NCI-H1092 (cell line): ENCODE data around the gene R3HDM2.

Experiments
- DNase-seq: peaks from one replicate; lab custom pipeline; 2025; lab: John Stamatoyannopoulos, UW

The R3HDM2 gene

GRCh38 chr12:57216014-57216911 lies 214.6 kb downstream of the R3HDM2 start, which contains the start of gene NXPH4:
TSS of gene NXPH4 (plus strand) at chr12:57216794. CDS start at chr12:57216970, 176 bp downstream.
- no peak for DNase-seq

DNA sequence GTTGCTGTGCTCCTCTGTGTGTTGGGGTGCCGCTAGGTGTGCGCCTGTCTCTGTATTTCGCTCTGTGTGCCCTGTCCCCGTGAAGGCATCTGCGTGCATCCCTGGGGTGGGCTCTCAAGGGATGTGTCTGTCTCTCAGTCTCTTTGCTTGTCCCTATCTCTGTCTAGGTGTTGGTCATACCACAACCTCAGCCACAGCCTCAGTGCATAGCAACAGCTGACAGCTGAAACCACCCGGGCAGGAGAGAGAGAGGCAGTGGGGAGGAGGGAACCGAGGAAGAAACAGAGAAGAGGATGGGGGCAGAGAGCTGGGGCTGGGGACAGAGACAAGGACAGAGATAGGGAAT lies 215.2 kb downstream of the R3HDM2 start:
- DNase-seq = no peak

GRCh38 chr12:57215065-57215464 lies 215.8 kb downstream of the R3HDM2 start:
- DNase-seq = no peak

DNA sequence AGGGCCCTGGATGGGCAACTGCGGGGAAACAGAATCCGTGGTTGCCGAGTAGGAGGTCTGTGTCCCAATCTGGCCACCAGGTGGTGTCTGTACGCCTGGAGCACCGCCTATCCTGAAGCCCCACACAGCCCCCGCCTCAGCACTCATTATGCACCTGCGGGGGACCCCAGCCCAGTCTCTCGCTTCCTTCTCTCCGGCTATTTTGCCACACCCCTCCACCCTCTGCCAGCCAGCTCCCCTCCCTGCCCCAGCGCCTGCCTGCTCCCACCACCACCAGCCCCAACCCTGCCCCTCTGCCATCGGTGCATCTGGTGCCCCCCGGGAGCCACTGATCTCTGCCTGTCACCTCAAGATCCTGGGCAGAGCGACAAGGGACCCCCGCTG lies 216.5 kb downstream of the R3HDM2 start:
- DNase-seq = peak; percentile 36

DNA sequence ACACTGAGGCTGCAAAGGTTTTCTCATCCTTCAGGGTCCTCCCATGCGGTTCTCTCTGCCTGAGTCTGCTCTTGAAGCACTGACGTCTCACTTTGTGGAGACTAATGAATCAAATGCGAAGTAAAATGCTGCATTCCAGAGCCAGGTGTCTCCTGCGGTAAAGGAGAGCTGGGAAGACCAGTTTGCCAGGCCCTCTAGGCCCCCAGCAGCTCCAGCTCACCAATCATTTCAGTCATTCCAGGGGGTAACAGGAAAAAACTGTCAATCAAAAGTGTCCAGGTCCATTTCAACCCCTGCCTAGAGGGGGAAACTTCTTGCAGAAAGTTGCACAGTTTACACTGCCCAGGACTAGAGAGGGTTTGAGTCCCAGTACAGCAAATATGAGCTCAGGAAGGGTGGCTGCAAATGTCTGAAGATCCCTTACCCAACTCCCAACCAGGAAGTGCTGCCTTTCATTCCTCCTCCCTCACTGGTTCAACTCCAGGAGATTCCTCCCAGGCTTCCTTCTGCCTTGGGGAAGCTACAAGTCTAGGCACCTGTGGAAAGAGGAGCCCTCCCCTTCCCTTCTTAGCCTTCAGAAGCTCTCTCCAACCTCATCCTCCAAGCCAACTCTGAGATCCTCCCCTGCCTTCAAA lies 217.0 kb downstream of the R3HDM2 start:
- no peak for DNase-seq

GRCh38 chr12:57213058-57213715 lies 217.7 kb downstream of the R3HDM2 start:
- DNase-seq = peak; percentile 59

DNA sequence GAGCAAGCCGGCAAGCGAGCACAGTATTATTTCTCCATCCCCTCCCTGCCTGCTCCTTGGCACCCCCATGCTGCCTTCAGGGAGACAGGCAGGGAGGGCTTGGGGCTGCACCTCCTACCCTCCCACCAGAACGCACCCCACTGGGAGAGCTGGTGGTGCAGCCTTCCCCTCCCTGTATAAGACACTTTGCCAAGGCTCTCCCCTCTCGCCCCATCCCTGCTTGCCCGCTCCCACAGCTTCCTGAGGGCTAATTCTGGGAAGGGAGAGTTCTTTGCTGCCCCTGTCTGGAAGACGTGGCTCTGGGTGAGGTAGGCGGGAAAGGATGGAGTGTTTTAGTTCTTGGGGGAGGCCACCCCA lies 218.2 kb downstream of the R3HDM2 start:
- no peak for DNase-seq

GRCh38 chr12:57211791-57212700 lies 218.8 kb downstream of the R3HDM2 start:
- DNase-seq = no peak

DNA sequence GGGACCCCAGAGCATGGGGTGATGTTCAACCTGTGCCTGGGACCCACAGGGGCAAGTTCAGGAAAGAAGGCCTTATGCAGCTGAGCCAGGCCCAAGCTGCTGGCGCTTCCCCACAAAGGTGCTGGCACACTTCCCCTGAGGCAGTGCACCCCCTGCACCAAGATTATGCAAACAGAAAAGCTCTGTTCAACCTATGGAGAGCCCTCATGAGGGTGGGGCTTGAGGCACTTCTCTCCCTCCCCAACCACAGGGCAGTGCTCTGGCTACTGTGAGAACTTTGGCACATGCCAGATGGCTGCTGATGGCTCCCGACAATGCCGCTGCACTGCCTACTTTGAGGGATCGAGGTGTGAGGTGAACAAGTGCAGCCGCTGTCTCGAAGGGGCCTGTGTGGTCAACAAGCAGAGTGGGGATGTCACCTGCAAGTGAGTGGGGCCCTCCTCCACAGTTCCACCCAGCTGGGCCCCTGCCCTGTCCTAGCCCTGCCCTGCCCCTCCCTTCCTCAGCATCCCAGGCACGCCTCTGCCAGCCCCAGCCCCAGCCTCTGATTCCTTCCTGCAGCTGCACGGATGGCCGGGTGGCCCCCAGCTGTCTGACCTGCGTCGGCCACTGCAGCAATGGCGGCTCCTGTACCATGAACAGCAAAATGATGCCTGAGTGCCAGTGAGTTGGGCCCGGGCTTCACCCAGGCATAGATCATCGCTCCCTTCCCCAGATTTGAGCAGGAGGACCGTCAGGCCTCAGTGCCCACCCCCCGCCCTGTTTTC lies 219.7 kb downstream of the R3HDM2 start:
- no peak for DNase-seq

DNA sequence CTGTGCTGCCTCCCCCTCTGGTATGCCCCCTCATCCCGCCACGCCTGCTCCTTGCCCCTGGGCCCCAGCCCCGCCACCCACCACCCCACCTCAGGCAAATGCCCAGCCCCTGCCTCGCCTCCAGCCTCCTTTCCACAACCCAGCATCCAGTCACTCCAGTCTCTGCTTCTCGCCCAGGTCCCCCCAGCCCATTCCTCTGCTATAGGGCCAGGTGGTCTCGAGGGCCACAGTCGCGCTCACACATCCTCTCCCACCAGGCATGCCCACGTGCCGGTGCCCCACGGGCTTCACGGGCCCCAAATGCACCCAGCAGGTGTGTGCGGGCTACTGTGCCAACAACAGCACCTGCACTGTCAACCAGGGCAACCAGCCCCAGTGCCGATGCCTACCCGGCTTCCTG lies 220.4 kb downstream of the R3HDM2 start:
- no peak for DNase-seq

DNA sequence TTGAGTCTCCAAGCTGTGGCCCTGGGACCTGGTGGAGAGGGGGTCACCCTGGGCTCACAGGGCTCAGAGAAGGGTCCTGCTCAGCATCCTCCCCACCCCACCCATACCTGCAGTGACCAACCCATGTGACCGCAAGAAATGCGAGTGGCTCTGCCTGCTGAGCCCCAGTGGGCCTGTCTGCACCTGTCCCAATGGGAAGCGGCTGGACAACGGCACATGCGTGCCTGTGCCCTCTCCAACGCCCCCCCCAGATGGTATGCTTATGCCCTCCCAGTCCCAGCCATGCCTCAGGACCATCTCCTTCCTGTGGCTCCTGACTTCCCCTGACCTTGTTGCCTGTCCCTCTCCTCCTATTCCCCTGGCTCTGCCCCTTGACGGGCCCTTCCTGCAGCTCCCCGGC lies 220.9 kb downstream of the R3HDM2 start:
- no peak for DNase-seq

- no peak for DNase-seq
Measured at GRCh38 chr12:57208631-57209282, 222.1 kb downstream of the R3HDM2 start.

- no peak for DNase-seq
Measured at GRCh38 chr12:57207731-57208630, 222.9 kb downstream of the R3HDM2 start.

DNA sequence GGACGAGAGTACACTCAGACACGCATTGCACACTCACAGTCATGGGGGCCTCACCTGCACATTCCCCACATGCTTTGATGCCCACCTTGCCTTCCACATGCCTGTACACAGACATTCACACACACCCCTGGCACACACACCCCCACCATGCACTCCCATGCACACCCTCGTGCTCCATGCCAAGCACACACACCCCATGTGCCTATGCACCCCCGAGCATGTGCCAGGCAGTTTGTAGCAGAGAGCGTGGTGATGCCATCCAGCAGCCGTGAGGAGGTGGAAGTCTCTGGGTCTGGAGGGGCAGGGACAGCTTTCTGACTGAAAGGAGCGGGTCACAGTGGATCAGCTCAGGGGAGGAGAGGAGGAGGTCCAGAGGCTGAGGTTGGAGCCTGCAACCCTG lies 224.9 kb downstream of the R3HDM2 start:
- DNase-seq = no peak

DNA sequence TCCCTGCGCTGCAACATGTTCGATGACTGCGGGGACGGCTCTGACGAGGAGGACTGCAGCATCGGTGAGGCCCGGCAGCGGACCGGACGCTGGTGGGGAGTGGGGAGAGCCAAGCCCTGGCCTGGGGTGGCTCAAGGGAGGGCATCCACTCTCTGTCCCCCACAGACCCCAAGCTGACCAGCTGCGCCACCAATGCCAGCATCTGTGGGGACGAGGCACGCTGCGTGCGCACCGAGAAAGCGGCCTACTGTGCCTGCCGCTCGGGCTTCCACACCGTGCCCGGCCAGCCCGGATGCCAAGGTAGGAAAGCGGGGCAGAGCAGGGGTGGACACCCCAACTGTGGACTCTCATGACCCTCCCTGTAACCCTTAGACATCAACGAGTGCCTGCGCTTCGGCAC lies 225.7 kb downstream of the R3HDM2 start:
- DNase-seq = no peak

DNA sequence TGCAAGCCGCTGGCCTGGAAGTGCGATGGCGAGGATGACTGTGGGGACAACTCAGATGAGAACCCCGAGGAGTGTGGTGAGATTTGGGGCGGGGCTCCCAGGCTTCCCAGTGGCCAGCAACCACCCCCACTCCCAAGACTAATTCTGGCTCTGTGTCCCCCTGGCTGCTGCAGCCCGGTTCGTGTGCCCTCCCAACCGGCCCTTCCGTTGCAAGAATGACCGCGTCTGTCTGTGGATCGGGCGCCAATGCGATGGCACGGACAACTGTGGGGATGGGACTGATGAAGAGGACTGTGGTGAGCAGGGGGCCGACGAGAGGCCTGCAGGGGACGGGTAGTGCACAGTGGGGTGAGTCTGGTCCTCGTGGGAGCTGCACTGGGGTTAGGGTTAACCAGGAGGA lies 226.4 kb downstream of the R3HDM2 start:
- DNase-seq = no peak

- DNase-seq = no peak
Measured at GRCh38 chr12:57203791-57204190, 227.1 kb downstream of the R3HDM2 start.
